ENCODE results near the gene ADAMTS2. TPM values are rescaled to one million over a fixed set of nuclear protein-coding genes. Genes with fewer than 3 reads are reported as not detected.

Gene ADAMTS2
- polyA plus RNA-seq, 12 donors = 17.2 to 61.8 (median 31.0) TPM; not detected in 1

GRCh38 chr5:179313849-179314521 lies 31.3 kb downstream of the ADAMTS2 start:
- DNase-seq = peak; percentile 93

- DNase-seq = no peak
Observed at GRCh38 chr5:179312557-179313235, 32.6 kb downstream of the ADAMTS2 start.

GRCh38 chr5:179311581-179311980 lies 33.7 kb downstream of the ADAMTS2 start:
- DNase-seq = no peak

- DNase-seq = no peak
Observed at GRCh38 chr5:179311091-179311470, 34.2 kb downstream of the ADAMTS2 start.

- no peak for DNase-seq
Observed at GRCh38 chr5:179310439-179311090, 34.7 kb downstream of the ADAMTS2 start.

GRCh38 chr5:179309751-179310320 lies 35.4 kb downstream of the ADAMTS2 start:
- no peak for DNase-seq

GRCh38 chr5:179309383-179309670 lies 35.9 kb downstream of the ADAMTS2 start:
- no peak for DNase-seq

- DNase-seq = no peak
Observed at GRCh38 chr5:179308563-179309382, 36.5 kb downstream of the ADAMTS2 start.

- no peak for DNase-seq
Observed at GRCh38 chr5:179307931-179308471, 37.3 kb downstream of the ADAMTS2 start.

- DNase-seq = no peak
Observed at GRCh38 chr5:179307013-179307800, 38.1 kb downstream of the ADAMTS2 start.

GRCh38 chr5:179306191-179307012 lies 38.9 kb downstream of the ADAMTS2 start:
- DNase-seq = no peak

- DNase-seq = no peak
Observed at GRCh38 chr5:179304871-179305270, 40.4 kb downstream of the ADAMTS2 start.

GRCh38 chr5:179304466-179304865 lies 40.8 kb downstream of the ADAMTS2 start:
- DNase-seq = no peak

- no peak for DNase-seq
Observed at GRCh38 chr5:179303451-179304200, 41.6 kb downstream of the ADAMTS2 start.

GRCh38 chr5:179302499-179303185 lies 42.6 kb downstream of the ADAMTS2 start:
- DNase-seq = no peak

GRCh38 chr5:179301796-179302195 lies 43.5 kb downstream of the ADAMTS2 start:
- DNase-seq = no peak

- no peak for DNase-seq
Observed at GRCh38 chr5:179301376-179301775, 43.9 kb downstream of the ADAMTS2 start.

- peak; percentile 65 for DNase-seq
Observed at GRCh38 chr5:179300581-179301180, 44.6 kb downstream of the ADAMTS2 start.
